GM12874 (cell line): ENCODE data around the gene CSTF3.

Experiments used
- TF ChIP-seq, protein P1 (sequence below): IDR thresholded peaks from 2 replicates; pipeline ENCODE4 v1.5.1; 2011; ENCODE audit warnings: low read depth, mild to moderate bottlenecking, control low read depth, low read length, moderate library complexity; ENCODE audit not compliant: insufficient read depth

Gene CSTF3

DNA sequence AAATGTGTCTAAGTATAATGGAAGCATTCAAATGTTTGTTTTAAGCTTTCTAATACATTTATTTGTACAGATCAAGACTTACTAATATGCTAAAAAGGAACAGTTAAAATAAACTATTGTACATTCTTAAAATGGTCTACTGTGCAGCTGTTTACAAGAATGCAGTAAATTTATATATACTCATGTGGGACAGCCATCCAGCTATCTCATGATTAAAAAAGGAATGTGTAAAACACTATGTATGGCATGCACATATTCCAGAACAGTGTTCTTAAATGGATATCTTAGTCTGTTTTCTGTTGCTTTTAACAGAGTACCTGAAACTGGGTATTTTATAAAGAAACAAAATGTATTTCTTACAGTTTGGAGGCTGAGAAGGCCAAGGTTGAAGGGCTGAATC, 30.2 kb upstream of the CSTF3 start:
- TF ChIP-seq, protein P1, sequence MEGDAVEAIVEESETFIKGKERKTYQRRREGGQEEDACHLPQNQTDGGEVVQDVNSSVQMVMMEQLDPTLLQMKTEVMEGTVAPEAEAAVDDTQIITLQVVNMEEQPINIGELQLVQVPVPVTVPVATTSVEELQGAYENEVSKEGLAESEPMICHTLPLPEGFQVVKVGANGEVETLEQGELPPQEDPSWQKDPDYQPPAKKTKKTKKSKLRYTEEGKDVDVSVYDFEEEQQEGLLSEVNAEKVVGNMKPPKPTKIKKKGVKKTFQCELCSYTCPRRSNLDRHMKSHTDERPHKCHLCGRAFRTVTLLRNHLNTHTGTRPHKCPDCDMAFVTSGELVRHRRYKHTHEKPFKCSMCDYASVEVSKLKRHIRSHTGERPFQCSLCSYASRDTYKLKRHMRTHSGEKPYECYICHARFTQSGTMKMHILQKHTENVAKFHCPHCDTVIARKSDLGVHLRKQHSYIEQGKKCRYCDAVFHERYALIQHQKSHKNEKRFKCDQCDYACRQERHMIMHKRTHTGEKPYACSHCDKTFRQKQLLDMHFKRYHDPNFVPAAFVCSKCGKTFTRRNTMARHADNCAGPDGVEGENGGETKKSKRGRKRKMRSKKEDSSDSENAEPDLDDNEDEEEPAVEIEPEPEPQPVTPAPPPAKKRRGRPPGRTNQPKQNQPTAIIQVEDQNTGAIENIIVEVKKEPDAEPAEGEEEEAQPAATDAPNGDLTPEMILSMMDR = no peak

DNA sequence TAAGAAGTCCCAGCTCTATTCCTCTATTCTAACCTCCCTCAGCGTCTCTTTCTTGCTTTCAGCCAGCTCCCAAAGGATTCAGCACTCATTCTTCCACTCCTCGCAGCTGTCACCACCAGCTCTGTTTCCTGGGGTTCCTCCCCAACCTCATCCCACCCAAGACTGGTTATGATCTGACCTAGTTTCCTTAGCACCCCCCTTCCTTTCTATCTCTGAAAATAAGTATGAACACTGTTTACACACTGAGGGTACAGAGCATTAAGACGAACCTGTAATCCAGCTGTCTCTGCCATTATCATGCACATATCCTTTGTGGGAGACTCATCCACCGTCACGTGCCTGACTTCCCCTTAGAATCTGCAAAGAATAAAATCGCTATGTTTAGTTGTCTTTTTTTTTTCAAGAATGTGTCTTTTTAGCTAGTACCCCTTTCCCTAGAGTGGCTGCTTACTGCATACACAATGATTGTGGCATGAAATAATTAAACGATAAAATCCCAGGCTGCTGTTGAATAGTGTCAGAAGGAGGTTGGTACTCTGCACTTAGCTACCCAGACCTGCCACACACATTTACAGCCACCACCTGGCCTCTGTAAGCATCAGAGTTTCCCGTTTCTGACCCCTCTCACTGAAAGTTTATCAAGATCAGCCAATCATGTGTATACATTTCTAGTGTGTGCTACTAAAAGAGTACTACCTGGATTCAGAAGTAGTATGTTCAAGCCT, 26.9 kb upstream of the CSTF3 start:
- TF ChIP-seq, protein P1 = no peak

DNA sequence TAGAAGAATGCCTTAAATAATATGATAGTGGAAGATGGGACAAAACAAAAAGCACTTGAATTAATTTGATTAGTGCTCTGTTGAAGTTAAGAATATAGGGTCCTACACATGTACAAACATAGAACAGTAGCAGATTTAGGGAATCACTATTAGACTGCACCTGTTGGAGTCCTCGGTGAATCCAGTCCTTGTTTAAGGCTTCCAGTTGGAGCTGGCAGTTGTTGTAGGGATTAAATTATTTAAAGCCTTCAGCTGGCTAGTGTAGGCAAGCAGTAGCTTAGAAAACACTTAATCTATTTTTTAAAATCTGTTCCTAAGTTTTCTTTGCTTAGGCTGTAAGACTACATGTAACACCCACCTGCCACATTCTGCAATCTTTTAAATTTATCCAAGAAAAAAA, 24.5 kb upstream of the CSTF3 start:
- TF ChIP-seq, protein P1 = no peak

DNA sequence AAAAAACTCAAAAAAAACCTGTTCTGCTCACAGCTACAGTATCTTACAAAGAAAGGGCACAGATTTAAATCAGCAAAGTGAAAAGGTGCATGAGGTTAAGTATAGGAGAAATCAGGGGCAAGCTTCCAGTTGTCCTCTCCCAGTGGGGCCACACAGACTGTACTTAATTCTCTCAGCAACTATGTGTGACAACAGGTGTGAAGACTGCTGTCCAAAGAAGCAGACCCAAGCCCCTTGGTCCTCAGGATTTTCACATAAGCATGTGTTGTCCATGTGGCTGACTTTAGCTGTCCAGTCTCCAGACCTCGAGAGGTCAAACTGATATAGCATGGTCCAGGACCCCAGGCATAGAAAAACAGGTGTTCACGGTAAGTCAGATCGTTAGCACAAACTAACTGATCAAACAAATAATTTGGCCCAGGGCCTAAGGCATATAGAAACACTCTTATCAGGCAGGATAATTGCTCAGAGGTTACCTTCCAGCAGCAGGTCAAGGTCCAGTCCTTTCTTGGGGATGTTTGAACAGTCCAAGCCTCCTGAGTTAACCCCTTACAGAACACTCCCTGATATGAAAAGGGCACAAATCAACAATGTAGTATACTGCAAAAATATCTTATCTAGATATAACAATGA, 21.1 kb upstream of the CSTF3 start:
- TF ChIP-seq, protein P1 = no peak

DNA sequence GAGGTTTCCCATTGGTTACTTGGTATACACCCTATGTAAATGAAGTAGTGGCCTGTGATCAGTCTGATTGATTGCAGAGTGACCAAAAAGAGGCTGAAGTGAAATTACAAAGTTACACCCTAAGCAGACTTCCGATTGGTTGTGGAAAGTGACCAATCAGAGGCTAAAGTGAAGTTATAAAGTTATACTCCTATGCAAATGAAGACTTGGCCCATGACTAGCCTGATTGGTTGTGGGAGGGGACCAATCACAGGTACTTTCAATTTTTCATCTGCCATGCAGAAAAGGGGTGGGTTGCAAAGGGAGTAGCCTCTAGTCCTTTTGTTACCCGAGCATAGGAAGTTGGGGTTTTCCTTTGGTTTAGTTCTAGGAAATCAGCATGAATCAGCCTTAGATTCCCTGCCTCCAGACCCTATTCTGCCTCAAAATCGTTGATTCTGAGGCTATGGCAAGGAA, 18.1 kb upstream of the CSTF3 start:
- TF ChIP-seq, protein P1 = no peak

DNA sequence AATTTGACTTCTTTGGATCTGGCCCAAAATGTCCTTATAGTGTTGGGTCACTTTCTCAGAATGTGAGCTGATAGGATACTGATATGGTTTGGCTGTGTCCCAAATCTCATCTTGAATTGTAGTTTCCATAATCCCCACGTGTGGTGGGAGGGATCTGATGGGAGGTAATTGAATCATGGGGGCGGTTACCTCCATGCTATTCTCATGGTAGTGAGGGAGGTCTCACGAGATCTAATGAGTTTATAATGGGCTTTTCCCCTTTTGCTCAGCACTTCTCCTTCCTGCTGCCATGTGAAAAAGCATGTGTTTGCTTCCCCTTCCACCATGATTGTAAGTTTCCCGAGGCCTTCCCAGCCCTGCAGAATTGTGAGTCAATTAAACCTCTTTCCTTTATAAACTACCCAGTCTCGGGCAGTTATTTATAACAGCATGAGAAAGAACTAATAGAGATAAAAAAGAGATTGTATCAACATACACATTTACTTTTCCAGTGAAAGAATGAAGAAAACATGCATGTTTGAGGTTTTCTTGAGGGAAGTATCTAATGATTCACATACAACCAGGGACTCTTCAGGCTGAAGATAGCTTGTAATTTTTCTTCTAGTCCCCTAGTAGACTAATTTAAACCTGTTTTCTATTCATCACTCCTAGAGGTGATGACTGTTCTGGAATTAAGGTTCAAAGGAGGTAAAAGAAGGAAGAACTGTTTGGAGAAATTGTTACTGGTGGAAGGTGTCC, 17.3 kb upstream of the CSTF3 start:
- TF ChIP-seq, protein P1 = no peak

DNA sequence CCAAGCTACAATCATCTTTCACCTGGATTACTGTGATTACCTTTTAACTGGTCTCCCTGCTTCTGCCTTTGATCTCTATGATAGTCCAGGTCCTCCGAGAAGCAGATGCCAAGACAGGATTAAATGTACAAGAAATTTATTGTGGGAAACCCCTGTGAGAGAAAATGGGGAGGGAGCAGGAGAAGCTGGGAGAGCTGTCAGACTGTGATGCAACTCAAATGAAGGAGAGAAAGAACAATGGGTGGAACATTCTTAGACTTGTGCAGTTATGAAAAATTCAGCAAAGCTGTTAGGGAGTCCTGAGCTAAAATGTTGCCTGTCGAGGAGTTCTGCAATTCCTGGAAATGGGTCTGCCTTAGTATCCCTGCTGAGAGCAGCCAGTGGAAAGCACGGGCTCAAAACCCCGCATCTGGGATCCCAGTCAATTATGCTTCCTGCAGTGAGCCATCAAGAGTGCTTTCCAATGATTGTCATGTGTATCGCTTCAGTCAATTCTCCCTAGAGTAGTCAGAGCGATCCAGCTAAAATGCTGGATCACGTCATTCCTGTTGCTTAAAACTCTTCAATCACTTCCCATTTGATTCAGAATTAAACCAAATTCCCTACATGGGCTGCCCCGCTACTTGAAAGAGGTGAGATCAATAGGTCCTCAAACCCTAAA, 16.5 kb upstream of the CSTF3 start:
- TF ChIP-seq, protein P1 = no peak
